Kidney epithelial cell (primary cell): ENCODE measurements around the gene GDPD5. TPM values are rescaled to one million over a fixed set of nuclear protein-coding genes. Genes with fewer than 3 reads are reported as not detected.
A peak's percentile ranks its signal among the peaks of the same experiment; 100 is the strongest.

Experiments used
- DNase-seq: peaks from one replicate; pipeline ENCODE4 v3.0.0-alpha.2; 2010; ENCODE audit warnings: low read depth
- H3K27me3 ChIP-seq: 2 replicates; pipeline ENCODE4 v1.6.0; 2011; ENCODE audit warnings: low read length; ENCODE audit not compliant: control insufficient read depth, insufficient read depth
- H3K36me3 ChIP-seq: 2 replicates; pipeline ENCODE4 v1.5.1; 2011; ENCODE audit warnings: low read length; ENCODE audit not compliant: control insufficient read depth, insufficient read depth
- H3K4me3 ChIP-seq: 2 replicates; pipeline ENCODE4 v1.5.1; 2011; ENCODE audit warnings: low read depth, mild to moderate bottlenecking, control low read depth, low read length
- total RNA-seq: library from RNA; depleted of rRNA; stranded (reverse); fragments of >200 nt; gene quantifications from 2 replicates; pipeline ENCODE4 v1.2.3, GENCODE V29; 2015
- TF ChIP-seq, protein P1 (sequence below): IDR thresholded peaks from 2 replicates; pipeline ENCODE4 v1.5.1; 2011; ENCODE audit warnings: mild to moderate bottlenecking, moderate library complexity, low read length, control low read depth, inconsistent platforms; ENCODE audit not compliant: insufficient read depth, poor library complexity, severe bottlenecking

The GDPD5 gene
- total RNA-seq, 1 donor from 2014 or later = 12.7 TPM

DNA sequence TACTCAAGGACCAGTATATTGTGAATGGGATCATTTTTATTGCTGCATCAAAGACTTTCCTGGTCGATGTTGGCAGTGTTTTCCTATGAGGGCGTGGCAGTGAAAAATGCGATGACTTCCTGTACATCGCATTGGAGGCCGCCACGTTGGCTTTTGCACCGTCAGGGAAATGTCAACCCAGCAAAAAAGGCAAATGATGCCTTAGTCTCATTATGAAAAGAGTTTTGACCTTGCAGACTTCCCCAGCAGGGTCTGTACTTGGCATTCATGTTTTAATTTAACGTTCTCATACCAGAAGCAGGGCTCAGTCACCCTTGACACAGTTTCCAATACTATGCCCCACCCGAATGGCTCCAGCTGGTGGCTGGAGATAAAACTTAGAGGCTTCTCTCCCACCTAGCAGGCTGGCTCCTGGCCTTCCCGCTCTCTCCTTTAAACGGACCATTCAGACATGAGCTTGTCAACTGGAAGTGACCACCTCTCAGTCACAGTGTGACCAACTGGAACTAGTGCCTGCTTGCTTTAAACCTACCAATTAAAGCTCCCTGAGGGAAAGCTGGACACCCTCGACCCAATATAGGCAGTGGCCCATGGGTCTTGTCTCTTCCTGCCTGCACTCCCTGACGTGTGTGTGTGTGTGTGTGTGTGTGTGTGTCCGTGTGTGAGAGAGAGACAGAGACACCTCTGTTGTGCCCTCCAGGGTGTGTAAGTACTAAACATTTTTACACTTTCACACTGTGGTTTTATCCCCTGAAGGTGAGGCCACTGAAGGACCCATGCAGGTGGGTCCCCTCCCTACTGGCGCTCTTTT is 8.7 kb upstream of the GDPD5 start:
- no peaks in the 10 kb centered on the region for H3K27me3 ChIP-seq
- DNase-seq = no peak
- no peaks in the 10 kb centered on the region for H3K36me3 ChIP-seq
- TF ChIP-seq, protein P1, sequence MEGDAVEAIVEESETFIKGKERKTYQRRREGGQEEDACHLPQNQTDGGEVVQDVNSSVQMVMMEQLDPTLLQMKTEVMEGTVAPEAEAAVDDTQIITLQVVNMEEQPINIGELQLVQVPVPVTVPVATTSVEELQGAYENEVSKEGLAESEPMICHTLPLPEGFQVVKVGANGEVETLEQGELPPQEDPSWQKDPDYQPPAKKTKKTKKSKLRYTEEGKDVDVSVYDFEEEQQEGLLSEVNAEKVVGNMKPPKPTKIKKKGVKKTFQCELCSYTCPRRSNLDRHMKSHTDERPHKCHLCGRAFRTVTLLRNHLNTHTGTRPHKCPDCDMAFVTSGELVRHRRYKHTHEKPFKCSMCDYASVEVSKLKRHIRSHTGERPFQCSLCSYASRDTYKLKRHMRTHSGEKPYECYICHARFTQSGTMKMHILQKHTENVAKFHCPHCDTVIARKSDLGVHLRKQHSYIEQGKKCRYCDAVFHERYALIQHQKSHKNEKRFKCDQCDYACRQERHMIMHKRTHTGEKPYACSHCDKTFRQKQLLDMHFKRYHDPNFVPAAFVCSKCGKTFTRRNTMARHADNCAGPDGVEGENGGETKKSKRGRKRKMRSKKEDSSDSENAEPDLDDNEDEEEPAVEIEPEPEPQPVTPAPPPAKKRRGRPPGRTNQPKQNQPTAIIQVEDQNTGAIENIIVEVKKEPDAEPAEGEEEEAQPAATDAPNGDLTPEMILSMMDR = no peak
- no peak overlapping the region for H3K4me3 ChIP-seq

DNA sequence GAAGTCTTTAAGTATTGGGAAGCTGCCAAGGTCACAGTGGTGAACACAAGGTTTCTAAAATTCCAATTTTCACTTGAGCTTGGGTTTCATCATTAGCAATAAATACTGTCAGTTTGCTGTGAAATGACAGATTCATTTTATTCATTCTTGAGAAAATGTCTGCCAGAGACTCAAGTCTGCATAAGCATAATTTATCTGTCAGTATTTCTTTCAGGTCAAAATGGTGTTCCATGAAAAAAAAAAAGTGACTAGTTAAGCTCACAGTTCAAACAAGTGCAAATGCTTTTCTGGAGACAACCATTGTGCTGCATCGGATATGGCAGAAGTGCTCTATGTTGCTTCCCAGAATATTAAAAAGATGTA is 8.1 kb upstream of the GDPD5 start:
- TF ChIP-seq, protein P1 = no peak
- no peaks in the 10 kb centered on the region for H3K36me3 ChIP-seq
- no peak for DNase-seq

DNA sequence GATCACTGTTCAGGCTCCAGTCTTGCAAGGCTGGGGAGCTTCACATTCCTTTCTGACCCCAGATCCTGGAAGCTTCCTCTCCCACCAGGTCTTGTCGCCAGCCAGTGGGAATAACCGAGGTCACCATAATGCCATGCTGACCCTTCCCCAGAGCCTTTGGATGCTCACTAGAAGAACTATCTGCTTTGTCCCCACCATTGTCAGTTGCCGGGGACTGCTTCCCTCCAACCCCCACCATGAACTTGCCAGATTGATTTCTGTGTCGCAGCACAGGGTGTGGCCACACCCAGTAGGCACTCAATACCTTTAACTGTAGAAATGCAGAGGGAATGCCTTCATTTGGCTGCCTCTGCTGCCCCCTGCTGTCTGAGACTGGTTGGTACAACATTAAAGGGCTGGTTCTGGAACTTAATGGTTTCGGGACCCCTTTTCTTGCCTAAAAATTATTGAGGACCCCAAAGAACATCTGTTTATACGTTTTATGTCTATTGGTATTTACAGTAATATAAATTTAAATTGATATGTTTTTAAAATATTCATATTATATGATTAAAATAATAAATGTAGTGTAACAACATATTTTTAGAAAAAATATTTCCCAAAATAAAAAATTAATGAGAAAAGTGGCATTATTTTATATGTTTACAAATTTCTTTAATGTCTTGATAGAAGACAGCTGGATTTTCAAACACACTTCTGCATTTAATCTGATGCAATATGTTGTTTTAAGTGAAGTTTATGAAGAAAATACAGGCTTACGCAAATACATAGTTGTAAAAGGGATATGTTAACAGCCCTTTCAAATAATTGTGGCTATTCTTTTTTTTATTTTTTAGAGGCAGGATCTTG is 6.7 kb upstream of the GDPD5 start:
- TF ChIP-seq, protein P1 = peak; percentile 80
- DNase-seq = no peak
- no peak overlapping the region for H3K4me3 ChIP-seq
- no peaks in the 10 kb centered on the region for H3K27me3 ChIP-seq
- no peaks in the 10 kb centered on the region for H3K36me3 ChIP-seq

More for the DNA sequence above, 8.1 kb upstream of the GDPD5 start:
- Histone ChIP-seq H3K27me3 (no peaks in the 10 kb centered on the region), H3K4me3 (no peak overlapping the region)

DNA sequence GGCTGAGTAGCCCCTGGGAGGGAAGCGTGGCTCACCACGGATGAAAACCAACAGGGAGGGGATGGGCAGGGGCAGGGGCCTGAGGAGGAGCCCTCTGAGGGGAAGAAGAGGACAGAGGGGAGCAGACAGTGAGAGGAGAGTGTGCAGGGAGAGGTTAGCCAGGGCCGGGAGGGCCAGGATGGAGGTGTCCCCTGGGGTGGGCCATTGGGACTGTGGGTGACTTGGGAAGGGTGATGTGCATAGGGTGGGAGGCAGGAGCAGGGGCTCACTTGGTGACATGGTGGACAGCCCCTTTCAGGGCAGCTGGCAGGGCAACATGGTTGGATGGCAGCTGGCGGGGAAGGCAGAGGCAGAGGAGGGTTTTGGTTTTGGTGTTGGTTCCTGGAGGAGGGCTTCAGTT is 5.6 kb upstream of the GDPD5 start:
- TF ChIP-seq, protein P1 = no peak
- no peak for DNase-seq
- Histone ChIP-seq H3K36me3 (no peaks in the 10 kb centered on the region), H3K27me3 (peaks cover 2% of the 10 kb centered on the region), H3K4me3 (no peak overlapping the region)

DNA sequence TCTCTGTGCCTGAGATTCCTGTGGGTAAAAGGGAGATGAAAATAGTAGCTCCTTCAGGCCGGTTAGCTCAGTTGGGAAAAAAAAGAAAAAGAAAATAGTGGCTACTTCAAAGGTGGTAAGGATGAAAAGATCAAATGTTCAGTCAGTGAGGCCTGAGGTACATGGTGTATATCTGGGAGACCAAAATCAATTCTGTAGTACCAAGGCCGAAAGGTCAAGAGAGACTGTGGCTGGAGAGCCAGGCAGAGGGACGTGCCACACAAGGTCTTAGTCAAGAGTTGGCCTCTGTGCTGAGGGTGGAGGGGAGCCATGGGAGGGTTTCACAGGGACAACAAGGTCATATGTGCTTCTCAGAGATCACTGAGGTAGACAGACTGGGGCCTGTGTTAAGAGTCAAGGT is 4.8 kb upstream of the GDPD5 start:
- H3K27me3 ChIP-seq = peaks cover 2% of the 10 kb centered on the region
- no peaks in the 10 kb centered on the region for H3K36me3 ChIP-seq
- TF ChIP-seq, protein P1 = no peak
- no peak overlapping the region for H3K4me3 ChIP-seq
- no peak for DNase-seq
